ENCODE results near the gene ARHGEF25. TPM values are rescaled to one million over a fixed set of nuclear protein-coding genes. Genes with fewer than 3 reads are reported as not detected.
"Not testable (repeated sequence)": the region's sequence is repeated elsewhere in the genome, so short reads cannot be mapped to it uniquely, and the experiment has no call there.

The ARHGEF25 gene
- total RNA-seq, 1 donor from 2014 or later = 1.4 TPM

GRCh38 chr12:57609101-57609780 lies 2.0 kb upstream of the ARHGEF25 start:
- DNase-seq (ENCODE audit: low read depth in 2 of 2) = no peak

GRCh38 chr12:57609781-57610553 lies 1.3 kb upstream of the ARHGEF25 start:
- no peak for DNase-seq (ENCODE audit: low read depth in 2 of 2)

DNA sequence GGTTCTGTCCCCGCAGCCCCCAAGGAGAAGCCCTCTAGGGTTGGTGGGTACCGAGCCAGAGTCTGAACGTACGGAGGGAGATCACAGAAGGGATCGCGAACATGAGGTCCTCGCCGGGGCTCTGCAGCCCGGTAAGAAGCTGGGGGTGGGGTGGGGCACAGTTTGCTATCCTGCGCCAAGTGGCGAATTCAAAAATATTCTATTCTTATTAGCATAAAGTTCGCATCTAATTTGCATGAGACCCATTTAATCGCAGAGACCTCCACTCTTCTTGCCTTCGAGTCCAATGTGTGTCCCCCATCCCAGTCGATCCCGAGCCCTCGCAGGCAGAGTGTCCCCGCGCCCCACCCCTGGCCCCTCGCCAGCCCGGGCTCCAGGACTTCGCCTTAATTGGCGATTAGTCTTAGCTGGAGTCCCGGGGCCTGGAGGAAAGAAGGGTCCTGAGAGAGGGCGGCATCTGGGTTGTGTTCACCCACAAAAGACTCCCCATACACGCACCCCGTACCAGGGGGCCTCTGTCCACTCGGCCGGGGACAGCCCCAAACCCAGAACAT lies 604 bp upstream of the ARHGEF25 start:
- no peak for DNase-seq (ENCODE audit: low read depth in 2 of 2)

- DNase-seq (ENCODE audit: low read depth in 2 of 2) = no peak
Observed at GRCh38 chr12:57611827-57612710, 834 bp downstream of the ARHGEF25 start.

DNA sequence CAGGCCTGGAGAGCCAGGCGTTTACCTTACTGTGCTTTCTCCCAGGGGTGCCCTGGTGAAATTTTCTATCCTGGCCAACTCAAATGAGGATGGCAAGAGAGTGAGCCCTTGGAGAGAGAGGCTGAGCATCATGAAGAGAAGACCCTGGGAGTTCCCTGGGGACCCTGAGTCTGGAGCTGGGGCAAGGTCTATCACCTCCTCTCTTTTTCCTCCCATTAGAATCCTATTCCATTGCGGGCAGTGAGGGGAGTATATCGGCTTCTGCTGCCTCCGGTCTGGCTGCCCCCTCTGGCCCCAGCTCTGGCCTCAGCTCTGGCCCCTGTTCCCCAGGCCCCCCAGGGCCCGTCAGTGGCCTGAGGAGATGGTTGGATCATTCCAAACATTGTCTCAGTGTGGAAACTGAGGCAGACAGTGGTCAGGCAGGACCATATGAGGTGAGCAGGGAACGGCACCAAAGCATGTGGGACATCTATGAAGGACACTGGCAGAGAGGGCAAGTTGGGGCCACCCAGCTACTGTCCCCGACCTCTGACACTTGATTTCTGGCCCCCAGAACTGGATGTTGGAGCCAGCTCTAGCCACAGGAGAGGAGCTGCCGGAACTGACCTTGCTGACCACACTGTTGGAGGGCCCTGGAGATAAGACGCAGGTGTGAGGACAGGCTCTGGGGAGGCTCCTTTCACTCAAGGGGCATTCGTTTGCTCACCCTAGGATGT lies 1.6 kb downstream of the ARHGEF25 start:
- no peak for DNase-seq (ENCODE audit: low read depth in 2 of 2)

DNA sequence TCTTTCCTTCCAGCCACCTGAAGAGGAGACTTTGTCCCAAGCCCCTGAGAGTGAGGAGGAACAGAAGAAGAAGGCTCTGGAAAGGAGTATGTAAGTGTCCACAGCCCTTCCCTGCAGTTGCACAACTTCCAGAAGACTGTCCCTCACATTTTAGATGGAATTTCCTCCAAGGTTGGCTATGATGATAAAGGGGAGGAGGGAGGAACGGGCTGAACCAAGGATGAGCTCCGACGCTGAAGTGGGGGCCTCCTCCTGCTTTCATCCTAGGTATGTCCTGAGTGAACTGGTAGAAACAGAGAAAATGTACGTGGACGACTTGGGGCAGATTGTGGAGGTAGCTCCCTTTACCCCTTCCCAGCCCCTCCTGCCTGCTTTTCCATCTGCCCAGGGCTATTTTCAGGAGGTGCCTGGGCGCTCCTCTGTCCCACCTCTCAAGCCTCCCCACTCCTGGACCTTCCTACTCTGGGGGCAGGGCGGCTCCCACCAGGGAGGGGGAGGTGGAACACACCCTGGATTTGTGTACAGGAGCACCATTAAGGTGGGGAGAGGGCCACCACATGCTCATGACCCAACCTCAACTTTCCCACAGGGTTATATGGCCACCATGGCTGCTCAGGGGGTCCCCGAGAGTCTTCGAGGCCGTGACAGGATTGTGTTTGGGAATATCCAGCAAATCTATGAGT lies 2.3 kb downstream of the ARHGEF25 start:
- DNase-seq (ENCODE audit: low read depth in 2 of 2) = no peak

DNA sequence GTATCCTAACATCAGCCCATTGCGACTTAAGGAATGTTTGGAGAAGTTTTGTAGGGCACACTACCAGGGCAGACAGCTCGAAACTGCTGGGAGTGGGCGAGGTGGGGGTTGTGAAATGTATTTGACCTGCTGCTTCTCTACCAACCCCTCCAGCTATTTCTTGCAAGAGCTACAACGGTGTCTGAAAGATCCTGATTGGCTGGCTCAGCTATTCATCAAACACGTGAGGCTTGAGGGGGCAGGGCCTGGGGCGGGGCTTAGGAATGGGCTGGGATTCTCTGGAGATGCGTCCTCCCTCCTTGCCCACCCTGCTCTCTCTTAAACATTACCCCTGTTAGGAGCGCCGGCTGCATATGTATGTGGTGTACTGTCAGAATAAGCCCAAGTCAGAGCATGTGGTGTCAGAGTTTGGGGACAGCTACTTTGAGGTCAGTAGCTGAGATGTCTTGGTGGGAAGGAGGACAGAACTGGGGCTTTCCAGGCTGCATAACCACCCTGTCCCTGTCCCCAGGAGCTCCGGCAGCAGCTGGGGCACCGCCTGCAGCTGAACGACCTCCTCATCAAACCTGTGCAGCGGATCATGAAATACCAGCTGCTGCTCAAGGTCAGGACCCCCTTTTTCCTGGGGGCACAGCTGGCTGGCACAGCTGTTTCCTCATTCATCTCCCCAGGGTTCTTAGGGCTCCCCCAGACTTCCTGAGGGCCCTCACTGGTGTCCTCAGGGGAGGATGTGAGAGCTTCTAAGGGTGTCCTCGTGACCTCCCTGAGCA lies 3.1 kb downstream of the ARHGEF25 start:
- DNase-seq (ENCODE audit: low read depth in 2 of 2) = no peak

DNA sequence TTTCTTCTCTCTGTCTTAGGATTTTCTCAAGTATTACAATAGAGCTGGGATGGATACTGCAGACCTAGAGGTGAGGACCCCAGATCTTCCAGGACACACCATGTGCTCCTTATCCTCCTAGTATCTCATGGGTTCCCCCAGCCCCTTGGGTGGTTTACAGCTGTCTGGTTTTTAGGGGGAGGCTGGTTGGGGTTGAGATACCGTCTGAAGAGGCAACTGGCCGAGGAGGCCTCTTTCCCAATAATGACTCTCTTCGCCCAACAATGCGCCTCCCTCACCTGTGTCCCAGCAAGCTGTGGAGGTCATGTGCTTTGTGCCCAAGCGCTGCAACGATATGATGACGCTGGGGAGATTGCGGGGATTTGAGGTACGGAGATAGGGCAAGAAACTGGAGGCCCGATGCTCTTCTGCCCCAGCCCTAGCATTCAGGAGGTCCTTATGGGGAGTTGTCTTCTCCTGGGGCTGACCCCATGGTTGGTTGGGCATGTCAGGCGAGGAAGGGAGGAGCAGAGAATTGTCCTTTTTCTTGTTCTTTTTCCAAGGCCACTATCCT lies 3.8 kb downstream of the ARHGEF25 start:
- DNase-seq (ENCODE audit: low read depth in 2 of 2) = no peak

GRCh38 chr12:57615637-57616036 lies 4.4 kb downstream of the ARHGEF25 start:
- DNase-seq (ENCODE audit: low read depth in 2 of 2) = no peak

DNA sequence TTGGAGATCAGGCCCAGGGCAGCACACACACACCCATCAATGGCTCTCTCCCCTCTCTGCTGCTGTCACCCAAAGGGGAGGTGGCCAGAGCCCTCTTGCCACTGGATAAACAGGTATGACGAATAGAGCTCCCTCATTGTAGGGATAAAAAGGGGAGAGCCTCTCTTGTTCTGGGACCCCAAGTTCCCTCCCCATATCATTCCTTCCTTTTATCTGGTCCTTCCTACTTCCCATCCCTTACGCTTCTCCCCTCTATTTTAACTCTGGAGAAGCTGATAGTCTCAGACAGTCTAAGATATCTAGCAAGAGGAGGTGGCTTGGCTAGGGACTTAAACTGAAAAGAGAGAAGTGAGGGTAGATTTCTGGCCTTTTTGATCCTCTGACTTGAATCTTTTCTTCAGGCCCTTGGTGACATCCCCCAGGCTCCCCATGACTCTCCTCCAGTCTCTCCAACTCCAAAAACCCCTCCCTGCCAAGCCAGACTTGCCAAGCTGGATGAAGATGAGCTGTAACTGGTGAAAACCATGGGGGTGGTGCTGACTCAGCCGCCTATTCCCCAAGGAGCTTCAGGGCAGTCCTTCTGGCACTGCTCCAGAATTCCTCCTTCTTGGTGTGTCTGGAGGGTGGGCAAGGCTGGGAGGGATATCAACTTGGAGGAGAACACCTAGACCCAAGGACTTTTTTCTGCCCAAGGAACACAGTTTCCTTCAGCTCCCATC lies 5.3 kb downstream of the ARHGEF25 start:
- DNase-seq (ENCODE audit: low read depth in 2 of 2) = no peak

- DNase-seq (ENCODE audit: low read depth in 2 of 2) = no peak
Observed at GRCh38 chr12:57617942-57618341, 6.7 kb downstream of the ARHGEF25 start.

- not testable (repeated sequence) for DNase-seq (ENCODE audit: low read depth in 2 of 2)
Observed at GRCh38 chr12:57618431-57618830, 7.2 kb downstream of the ARHGEF25 start.

DNA sequence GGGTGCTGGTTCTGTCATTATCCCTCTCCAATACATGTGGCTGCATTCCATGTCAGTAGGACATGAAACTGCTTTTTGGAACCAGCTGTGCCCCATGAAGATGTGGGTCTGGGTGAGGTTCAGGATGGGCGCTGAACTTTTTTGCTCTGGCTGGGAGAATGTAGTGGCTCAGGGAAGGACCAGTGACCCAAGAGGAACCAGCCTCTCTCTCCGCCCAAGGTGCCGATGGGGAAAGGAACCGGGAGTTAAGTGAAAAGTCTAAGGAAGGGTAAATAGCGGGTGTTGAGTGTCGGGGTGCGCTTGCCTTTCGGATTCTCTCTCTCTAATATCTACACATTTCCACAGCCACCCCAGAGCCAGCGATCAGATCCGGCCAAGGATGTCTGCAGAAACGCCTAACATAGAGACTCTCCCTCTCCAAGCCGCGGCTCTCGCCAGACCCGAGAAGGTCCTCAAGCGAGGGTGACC lies 7.8 kb downstream of the ARHGEF25 start:
- no peak for DNase-seq (ENCODE audit: low read depth in 2 of 2)

- no peak for DNase-seq (ENCODE audit: low read depth in 2 of 2)
Observed at GRCh38 chr12:57619434-57620244, 8.4 kb downstream of the ARHGEF25 start.

- DNase-seq (ENCODE audit: low read depth in 2 of 2) = no peak
Observed at GRCh38 chr12:57620245-57620935, 9.2 kb downstream of the ARHGEF25 start.

DNA sequence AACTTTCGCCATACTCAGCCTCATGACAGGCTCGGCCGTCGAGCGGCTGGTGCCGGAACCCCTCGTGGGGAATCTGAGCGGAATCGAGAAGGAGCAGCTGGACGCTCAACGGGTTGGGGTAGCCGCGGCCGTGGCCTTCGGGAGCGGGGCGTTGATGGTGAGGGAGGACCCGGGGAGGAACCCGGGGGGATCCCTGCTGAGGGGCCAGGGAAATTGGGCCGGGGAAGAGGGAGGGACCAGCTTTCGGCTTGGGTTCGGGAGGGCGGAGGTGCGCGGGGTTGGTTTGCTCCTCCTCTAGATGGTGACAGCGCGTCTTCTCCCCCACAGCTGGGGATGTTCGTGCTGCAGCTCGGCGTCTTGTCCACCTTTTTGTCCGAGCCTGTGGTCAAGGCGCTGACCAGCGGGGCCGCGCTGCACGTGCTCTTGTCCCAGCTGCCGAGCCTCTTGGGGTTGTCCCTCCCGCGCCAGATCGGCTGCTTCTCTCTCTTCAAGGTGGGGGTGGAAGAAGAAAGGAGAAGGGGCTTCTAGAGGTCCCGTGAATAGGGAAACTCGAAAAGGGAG lies 9.8 kb downstream of the ARHGEF25 start:
- no peak for DNase-seq (ENCODE audit: low read depth in 2 of 2)

Measured in lung microvascular endothelial cell (primary cell).